K562 (cell line): Measurements from ENCODE around the gene GRIA4. TPM values are rescaled to one million over a fixed set of nuclear protein-coding genes. Genes with fewer than 3 reads are reported as not detected.

Source experiments
- ATAC-seq: fragments of 200-7000 bp; cut with Tn5 transposase; 3 replicates; pipeline ENCODE4 v1.9.1; 2020; ENCODE audit warnings: moderate library complexity
- BruUV-seq: library from RNA; stranded (reverse); fragments of 400-500 nt; replicated peaks from 2 replicates; lab custom pipeline; 2021; lab: Mats Ljungman, UMichigan
- CTCF ChIA-PET: fragments of 300-600 bp; formaldehyde crosslinking; extraction: SDS; loops from one replicate; lab custom pipeline; 2021; ENCODE audit warnings: low intra/inter-chr PET ratio; lab: Yijun Ruan, JAX
- POLR2A ChIA-PET: fragments of 300-600, 350-650 bp; sonication (Branson Sonifier 250); formaldehyde crosslinking; extraction: SDS; loops from one replicate; lab custom pipeline; 2021; ENCODE audit warnings: antibody characterized with exemption, inconsistent platforms; lab: Yijun Ruan, JAX
- DNase-seq, 4 experiments: peaks; one replicate each; pipeline versions ENCODE4 v3.0.0 to v3.0.0-alpha.2; 2011 to 2018; ENCODE audit warnings: low spot score in 3 of 4, mixed read lengths in 3 of 4; ENCODE audit errors: extremely low read depth in 1 of 4
- FAIRE-seq: peaks from 2 replicates; lab custom pipeline; 2011; peaks lifted over from hg19 to GRCh38; lab: Jason Lieb, UNC
- H2AFZ ChIP-seq: 2 replicates; pipeline ENCODE4 v1.6.0; 2011; ENCODE audit warnings: low read depth, low read length, control low read depth, inconsistent platforms
- H3K27ac ChIP-seq: fragments of 200-600 bp; 3 replicates; pipeline ENCODE4 v1.8.0; 2011; ENCODE audit warnings: low read depth, mild to moderate bottlenecking, control low read depth, inconsistent platforms, low read length, moderate library complexity, mixed read lengths; ENCODE audit errors: extremely low read depth
- H3K27me3 ChIP-seq, 2 experiments: fragments of 300-600 bp in 1 of 2; 2 replicates in 1 of 2; 3 replicates in 1 of 2; pipeline versions ENCODE4 v1.6.0 to v1.8.0; 2011; ENCODE audit warnings: inconsistent platforms in 2 of 2, low read length in 2 of 2, mild to moderate bottlenecking in 1 of 2, mixed read lengths in 1 of 2, moderate library complexity in 1 of 2; ENCODE audit not compliant: control insufficient read depth in 2 of 2, insufficient read depth in 2 of 2
- H3K36me3 ChIP-seq: fragments of 300-600 bp; 3 replicates; pipeline ENCODE4 v1.8.0; 2011; ENCODE audit warnings: mild to moderate bottlenecking, low read length, inconsistent platforms; ENCODE audit not compliant: control insufficient read depth, insufficient read depth
- H3K4me1 ChIP-seq, 2 experiments: fragments of 200-600 bp in 1 of 2; replicated peaks in 1 of 2; 2 replicates in 1 of 2; 3 replicates in 1 of 2; pipeline versions ENCODE4 v1.5.1 to v1.8.0; 2011; ENCODE audit warnings: inconsistent platforms in 2 of 2, low read length in 2 of 2, mild to moderate bottlenecking in 1 of 2, mixed read lengths in 1 of 2, moderate library complexity in 1 of 2; ENCODE audit not compliant: control insufficient read depth in 2 of 2, insufficient read depth in 2 of 2
- H3K4me2 ChIP-seq: 2 replicates; pipeline ENCODE4 v1.6.1; 2011; ENCODE audit warnings: low read length, control low read depth, inconsistent platforms, mixed read lengths; ENCODE audit not compliant: insufficient read depth
- H3K4me3 ChIP-seq: fragments of 200-600 bp; sonication (generic), shearing (Covaris generic); 2 replicates; pipeline ENCODE4 v1.5.1; 2016; ENCODE audit warnings: control low read depth, inconsistent platforms
- H3K79me2 ChIP-seq: fragments of 200-600 bp; 3 replicates; pipeline ENCODE4 v1.8.0; 2011; ENCODE audit warnings: low read length, inconsistent platforms; ENCODE audit not compliant: control insufficient read depth, insufficient read depth
- H3K9ac ChIP-seq, 2 experiments: 2 replicates each; pipeline versions ENCODE4 v1.6.0 to v1.6.1; 2011; ENCODE audit warnings: low read depth in 2 of 2, low read length in 2 of 2, control low read depth in 1 of 2, inconsistent platforms in 1 of 2, mild to moderate bottlenecking in 1 of 2, mixed read lengths in 1 of 2; ENCODE audit not compliant: insufficient read depth in 1 of 2
- H3K9me1 ChIP-seq: one replicate; pipeline ENCODE4 v1.6.0; 2011; ENCODE audit warnings: inconsistent platforms, mild to moderate bottlenecking, low read length, moderate library complexity; ENCODE audit not compliant: control insufficient read depth, insufficient read depth
- H3K9me3 ChIP-seq: replicated peaks from 2 replicates; pipeline ENCODE4 v1.5.1; 2011; ENCODE audit warnings: low read depth, low read length, inconsistent platforms; ENCODE audit not compliant: control insufficient read depth, insufficient read depth
- H4K20me1 ChIP-seq: replicated peaks from 2 replicates; pipeline ENCODE4 v1.6.1; 2011; ENCODE audit warnings: low read length, inconsistent platforms, mixed read lengths; ENCODE audit not compliant: control insufficient read depth, insufficient read depth
- ASH1L ChIP-seq: fragments of 450-650 bp; IDR thresholded peaks from 2 replicates; pipeline ENCODE4 v1.6.1; 2018; ENCODE audit warnings: borderline replicate concordance, mild to moderate bottlenecking, low read depth; ENCODE audit not compliant: partially characterized antibody
- CHCHD3 ChIP-seq: fragments of 250-450 bp; sonication (Bioruptor Pico); IDR thresholded peaks from 2 replicates; pipeline ENCODE4 v2.1.2; 2022; ENCODE audit warnings: mild to moderate bottlenecking
- FIP1L1 ChIP-seq: fragments of 200-400 bp; formaldehyde crosslinking; IDR thresholded peaks from 2 replicates; pipeline ENCODE4 v1.6.1; 2018; ENCODE audit warnings: mild to moderate bottlenecking, low read depth, low read length; ENCODE audit not compliant: poor library complexity, severe bottlenecking
- HOXB6 ChIP-seq: fragments of 250-450 bp; sonication (Bioruptor Pico); IDR thresholded peaks from 2 replicates; pipeline ENCODE4 v1.5.1; 2022; ENCODE audit warnings: mild to moderate bottlenecking, borderline replicate concordance
- NCOA1 ChIP-seq: fragments of 450-650 bp; IDR thresholded peaks from 2 replicates; pipeline ENCODE4 v1.6.1; 2016; ENCODE audit warnings: low read depth
- SMAD3 ChIP-seq: fragments of 450-650 bp; formaldehyde crosslinking; conservative IDR thresholded peaks from 2 replicates; pipeline ENCODE4 v1.4.0; 2020; ENCODE audit warnings: mild to moderate bottlenecking
- SNIP1 ChIP-seq: fragments of 450-650 bp; IDR thresholded peaks from 2 replicates; pipeline ENCODE4 v1.7.1; 2017; ENCODE audit warnings: low read depth, mild to moderate bottlenecking
- ZBED1 ChIP-seq: IDR thresholded peaks from 2 replicates; pipeline ENCODE4 v1.6.1; 2014
- ZNF263 ChIP-seq: sonication (generic); formaldehyde crosslinking; IDR thresholded peaks from 2 replicates; pipeline ENCODE4 v1.8.0; 2022; ENCODE audit warnings: mild to moderate bottlenecking, missing genetic modification reagents, borderline replicate concordance
- ZNF561 ChIP-seq: fragments of 450-650 bp; formaldehyde crosslinking; conservative IDR thresholded peaks from 2 replicates; pipeline ENCODE4 v1.4.0; 2020; ENCODE audit warnings: mild to moderate bottlenecking, moderate library complexity
- ZNF778 ChIP-seq: fragments of 450-650 bp; formaldehyde crosslinking; IDR thresholded peaks from 2 replicates; pipeline ENCODE4 v1.4.0; 2020; ENCODE audit warnings: mild to moderate bottlenecking, moderate library complexity
- in situ Hi-C: fragments of 300-500 bp; cut with MboI; formaldehyde crosslinking; loops from 4 replicates; pipeline ENCODE4 v1.15.0; 2018; ENCODE audit warnings: inconsistent platforms, mixed read lengths
- intact Hi-C: fragments of 100-400 bp; cut with micrococcal nuclease; formaldehyde crosslinking; loops from 2 replicates; pipeline ENCODE4 v1.14.2; 2022
- polyA plus RNA-seq, 8 experiments: library from polyadenylated mRNA; depleted of rRNA in 4 of 8; stranded (reverse) in 5 of 8; unstranded in 3 of 8; fragments of >200 nt; fragmentation: Nextera tagmentation in 2 of 8; fragmentation: Illumina TruSeq in 1 of 8; extraction: Ambion mirVana in 2 of 8; extraction: Trizol in 1 of 8; gene quantifications; 2 replicates each; pipeline versions ENCODE4 v1.2.1 to v1.2.3, GENCODE V29; 2011 to 2014; ENCODE audit warnings: inconsistent platforms in 1 of 8, missing spikeins in 1 of 8
- total RNA-seq, 7 experiments: library from RNA; depleted of rRNA in 6 of 7; stranded (reverse); fragments of >200 nt in 6 of 7; fragmentation: Illumina TruSeq in 2 of 7; extraction: Trizol in 2 of 7; gene quantifications; 2 replicates each; pipeline versions ENCODE4 v1.2.1 to v1.2.3, GENCODE V29; 2011 to 2021; ENCODE audit warnings: low replicate concordance in 1 of 7
- TF ChIP-seq, protein P1 (sequence below): fragments of 450-650 bp; IDR thresholded peaks from 2 replicates; pipeline ENCODE4 v1.7.0; 2016; ENCODE audit warnings: borderline replicate concordance
- TF ChIP-seq, protein P2 (sequence below): sonication (generic); formaldehyde crosslinking; IDR thresholded peaks from 2 replicates; pipeline ENCODE4 v1.8.0; 2022; ENCODE audit warnings: mild to moderate bottlenecking, missing genetic modification reagents
- TF ChIP-seq, protein P3 (sequence below), 3 experiments: fragments of 200-800 bp in 1 of 3; sonication (Bioruptor generic) in 1 of 3; sonication (generic) in 1 of 3; formaldehyde crosslinking in 1 of 3; IDR thresholded peaks; 2 replicates each; pipeline versions ENCODE4 v1.6.1 to v1.8.0; 2016 to 2022; ENCODE audit warnings: mild to moderate bottlenecking in 2 of 3, missing compliant biosample characterization in 2 of 3, missing genetic modification characterization in 2 of 3, missing genetic modification reagents in 1 of 3
- TF ChIP-seq, protein P4 (sequence below): sonication (generic); formaldehyde crosslinking; IDR thresholded peaks from 2 replicates; pipeline ENCODE4 v1.4.0; 2020; ENCODE audit warnings: mild to moderate bottlenecking, missing genetic modification reagents

GRIA4 gene
- total and polyA plus RNA-seq, 9 of the 15 experiments (the other 6 are each of a cell fraction or from before 2014, with no cell fraction given) = not detected

DNA sequence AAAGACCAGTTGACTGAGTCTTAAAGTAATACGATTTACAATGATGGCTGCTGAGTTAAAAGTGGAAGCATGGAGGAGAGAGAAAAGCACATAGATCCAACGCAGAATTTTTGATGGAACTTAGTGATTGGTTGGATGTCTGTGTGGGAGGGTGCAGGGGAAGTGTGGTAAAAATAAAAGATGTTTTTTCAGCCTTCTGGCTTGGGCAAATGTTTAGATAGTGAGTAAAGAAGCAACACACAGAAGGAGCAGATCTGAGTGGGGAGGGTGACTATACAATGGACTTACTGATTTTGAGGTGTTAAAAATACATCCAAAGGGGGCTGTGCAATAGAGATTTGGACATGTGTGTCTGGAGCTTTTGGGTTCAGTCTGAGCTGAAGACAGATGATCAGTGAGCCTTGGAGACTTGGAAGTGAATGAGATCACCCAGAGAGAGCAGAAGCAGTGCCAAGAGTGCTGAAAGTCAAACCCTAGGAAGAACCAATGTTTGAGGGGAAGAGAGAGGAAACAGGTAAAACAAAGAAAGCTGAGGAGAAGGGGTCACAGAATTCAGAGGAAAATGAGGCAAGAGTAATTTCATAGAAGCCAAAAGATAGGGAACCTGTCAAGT is 8.6 kb downstream of the GRIA4 start (continued):
- TF ChIP-seq, protein P1, sequence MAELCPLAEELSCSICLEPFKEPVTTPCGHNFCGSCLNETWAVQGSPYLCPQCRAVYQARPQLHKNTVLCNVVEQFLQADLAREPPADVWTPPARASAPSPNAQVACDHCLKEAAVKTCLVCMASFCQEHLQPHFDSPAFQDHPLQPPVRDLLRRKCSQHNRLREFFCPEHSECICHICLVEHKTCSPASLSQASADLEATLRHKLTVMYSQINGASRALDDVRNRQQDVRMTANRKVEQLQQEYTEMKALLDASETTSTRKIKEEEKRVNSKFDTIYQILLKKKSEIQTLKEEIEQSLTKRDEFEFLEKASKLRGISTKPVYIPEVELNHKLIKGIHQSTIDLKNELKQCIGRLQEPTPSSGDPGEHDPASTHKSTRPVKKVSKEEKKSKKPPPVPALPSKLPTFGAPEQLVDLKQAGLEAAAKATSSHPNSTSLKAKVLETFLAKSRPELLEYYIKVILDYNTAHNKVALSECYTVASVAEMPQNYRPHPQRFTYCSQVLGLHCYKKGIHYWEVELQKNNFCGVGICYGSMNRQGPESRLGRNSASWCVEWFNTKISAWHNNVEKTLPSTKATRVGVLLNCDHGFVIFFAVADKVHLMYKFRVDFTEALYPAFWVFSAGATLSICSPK = no peak
- TF ChIP-seq FIP1L1 = no peak

DNA sequence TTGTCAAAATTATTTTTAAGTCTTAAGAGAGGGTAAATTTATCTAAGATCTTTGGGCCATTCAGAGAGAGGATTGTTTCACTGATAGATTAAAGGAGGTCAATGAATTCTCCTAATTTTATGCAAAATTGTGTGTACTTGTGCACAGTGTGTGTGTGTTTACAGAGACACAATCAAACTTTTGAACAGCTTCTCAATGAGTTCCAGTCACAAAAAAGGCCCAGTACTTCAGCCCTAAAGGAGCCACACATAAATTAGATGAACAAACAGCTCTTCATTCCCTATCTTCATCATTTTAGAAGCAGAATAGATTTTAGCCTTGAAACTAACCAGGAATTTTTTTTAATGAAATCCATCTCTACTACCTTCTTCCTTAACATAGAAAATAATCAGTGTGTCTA is 9.7 kb downstream of the GRIA4 start:
- intact Hi-C loops = no loop called here
- POLR2A ChIA-PET = no interaction called here
- no peak for FAIRE-seq
- TF ChIP-seq SMAD3 (CRISPR knock-in tag) = no peak
- TF ChIP-seq CHCHD3 (CRISPR knock-in tag) = no peak
- no peak for TF ChIP-seq ZNF263
- TF ChIP-seq, protein P2, sequence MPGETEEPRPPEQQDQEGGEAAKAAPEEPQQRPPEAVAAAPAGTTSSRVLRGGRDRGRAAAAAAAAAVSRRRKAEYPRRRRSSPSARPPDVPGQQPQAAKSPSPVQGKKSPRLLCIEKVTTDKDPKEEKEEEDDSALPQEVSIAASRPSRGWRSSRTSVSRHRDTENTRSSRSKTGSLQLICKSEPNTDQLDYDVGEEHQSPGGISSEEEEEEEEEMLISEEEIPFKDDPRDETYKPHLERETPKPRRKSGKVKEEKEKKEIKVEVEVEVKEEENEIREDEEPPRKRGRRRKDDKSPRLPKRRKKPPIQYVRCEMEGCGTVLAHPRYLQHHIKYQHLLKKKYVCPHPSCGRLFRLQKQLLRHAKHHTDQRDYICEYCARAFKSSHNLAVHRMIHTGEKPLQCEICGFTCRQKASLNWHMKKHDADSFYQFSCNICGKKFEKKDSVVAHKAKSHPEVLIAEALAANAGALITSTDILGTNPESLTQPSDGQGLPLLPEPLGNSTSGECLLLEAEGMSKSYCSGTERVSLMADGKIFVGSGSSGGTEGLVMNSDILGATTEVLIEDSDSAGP (CRISPR knock-in tag) = no peak
- no peak for TF ChIP-seq ZBED1
- TF ChIP-seq ASH1L = no peak
- TF ChIP-seq SNIP1 = no peak
- TF ChIP-seq, protein P3, sequence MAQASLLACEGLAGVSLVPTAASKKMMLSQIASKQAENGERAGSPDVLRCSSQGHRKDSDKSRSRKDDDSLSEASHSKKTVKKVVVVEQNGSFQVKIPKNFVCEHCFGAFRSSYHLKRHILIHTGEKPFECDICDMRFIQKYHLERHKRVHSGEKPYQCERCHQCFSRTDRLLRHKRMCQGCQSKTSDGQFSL (CRISPR knock-in tag; IDR thresholded peaks at IDR 0.05) = no peak
- TF ChIP-seq, protein P3 (tag; IDR thresholded peaks at IDR 0.05) = no peak
- TF ChIP-seq HOXB6 (CRISPR knock-in tag) = no peak
- no peak for TF ChIP-seq ZNF561
- TF ChIP-seq, protein P4, sequence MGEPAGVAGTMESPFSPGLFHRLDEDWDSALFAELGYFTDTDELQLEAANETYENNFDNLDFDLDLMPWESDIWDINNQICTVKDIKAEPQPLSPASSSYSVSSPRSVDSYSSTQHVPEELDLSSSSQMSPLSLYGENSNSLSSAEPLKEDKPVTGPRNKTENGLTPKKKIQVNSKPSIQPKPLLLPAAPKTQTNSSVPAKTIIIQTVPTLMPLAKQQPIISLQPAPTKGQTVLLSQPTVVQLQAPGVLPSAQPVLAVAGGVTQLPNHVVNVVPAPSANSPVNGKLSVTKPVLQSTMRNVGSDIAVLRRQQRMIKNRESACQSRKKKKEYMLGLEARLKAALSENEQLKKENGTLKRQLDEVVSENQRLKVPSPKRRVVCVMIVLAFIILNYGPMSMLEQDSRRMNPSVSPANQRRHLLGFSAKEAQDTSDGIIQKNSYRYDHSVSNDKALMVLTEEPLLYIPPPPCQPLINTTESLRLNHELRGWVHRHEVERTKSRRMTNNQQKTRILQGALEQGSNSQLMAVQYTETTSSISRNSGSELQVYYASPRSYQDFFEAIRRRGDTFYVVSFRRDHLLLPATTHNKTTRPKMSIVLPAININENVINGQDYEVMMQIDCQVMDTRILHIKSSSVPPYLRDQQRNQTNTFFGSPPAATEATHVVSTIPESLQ (CRISPR knock-in tag) = no peak
- TF ChIP-seq NCOA1 = no peak
- TF ChIP-seq ZNF778 (CRISPR knock-in tag) = no peak

More for the DNA sequence above, 9.7 kb downstream of the GRIA4 start:
- CTCF ChIA-PET = no interaction called here
- no peak overlapping the region for H2AFZ ChIP-seq
- H3K4me1 ChIP-seq = no peaks in the 10 kb centered on the region
- H3K9me3 ChIP-seq = no peaks in the 10 kb centered on the region; the same call in 1 of the 2 replicates
- H3K79me2 ChIP-seq = no peaks in the 10 kb centered on the region
- no peak overlapping the region for H3K27ac ChIP-seq
- no TSS peak for BruUV-seq
- in situ Hi-C loops = no loop called here
- no peaks in the 10 kb centered on the region for H3K27me3 ChIP-seq
- H3K4me3 ChIP-seq = no peak overlapping the region
- DNase-seq = no peak
- H3K36me3 ChIP-seq = no peaks in the 10 kb centered on the region
- H4K20me1 ChIP-seq = no peaks in the 10 kb centered on the region
- H3K9ac ChIP-seq = no peak overlapping the region
- no peak overlapping the region for H3K4me2 ChIP-seq
- no peak for ATAC-seq
- H3K9me1 ChIP-seq = no peaks in the 10 kb centered on the region
